A549 (cell line): ENCODE measurements around the gene MOB1A. TPM values are rescaled to one million over a fixed set of nuclear protein-coding genes. Genes with fewer than 3 reads are reported as not detected.
A peak's percentile ranks its signal among the peaks of the same experiment; 100 is the strongest.

Experiments used
- CBX8 ChIP-seq: fragments of 200-600 bp; sonication (generic); IDR thresholded peaks from 2 replicates; pipeline ENCODE4 v1.6.1; 2016
- CHD4 ChIP-seq: fragments of 200-600 bp; sonication (generic); IDR thresholded peaks from 2 replicates; pipeline ENCODE4 v1.6.1; 2016; ENCODE audit warnings: antibody characterized with exemption, mild to moderate bottlenecking, borderline replicate concordance
- EHMT2 ChIP-seq: fragments of 200-600 bp; sonication (generic); IDR thresholded peaks from 2 replicates; pipeline ENCODE4 v1.6.1; 2016; ENCODE audit warnings: antibody characterized with exemption, low read depth, mild to moderate bottlenecking, moderate library complexity
- FOSB ChIP-seq: fragments of 250-450 bp; sonication (Bioruptor Pico); IDR thresholded peaks from 2 replicates; pipeline ENCODE4 v1.5.0; 2020; ENCODE audit warnings: mild to moderate bottlenecking, moderate library complexity
- FOXS1 ChIP-seq: fragments of 250-450 bp; sonication (Bioruptor Pico); IDR thresholded peaks from 2 replicates; pipeline ENCODE4 v1.5.0; 2020; ENCODE audit warnings: mild to moderate bottlenecking, moderate library complexity
- GATA3 ChIP-seq: IDR thresholded peaks from 2 replicates; pipeline ENCODE4 v1.6.1; 2012; ENCODE audit warnings: borderline replicate concordance
- HDAC2 ChIP-seq: fragments of 200-600 bp; sonication (generic); IDR thresholded peaks from 2 replicates; pipeline ENCODE4 v1.6.1; 2016
- HOXB13 ChIP-seq: fragments of 250-450 bp; sonication (Bioruptor Pico); IDR thresholded peaks from 2 replicates; pipeline ENCODE4 v1.5.0; 2020; ENCODE audit warnings: low read depth, mild to moderate bottlenecking, moderate library complexity
- HOXB5 ChIP-seq: fragments of 250-450 bp; sonication (Bioruptor Pico); IDR thresholded peaks from 2 replicates; pipeline ENCODE4 v1.5.0; 2020; ENCODE audit warnings: mild to moderate bottlenecking, moderate library complexity
- JUNB ChIP-seq: fragments of >200 bp; sonication (Bioruptor Twin); formaldehyde crosslinking; IDR thresholded peaks from 2 replicates; pipeline ENCODE4 v1.6.1; 2016
- KDM1A ChIP-seq: fragments of 200-600 bp; sonication (generic); IDR thresholded peaks from 2 replicates; pipeline ENCODE4 v1.6.1; 2016; ENCODE audit warnings: low read depth, mild to moderate bottlenecking
- MAFK ChIP-seq: fragments of 450-650 bp; IDR thresholded peaks from 2 replicates; pipeline ENCODE4 v1.6.1; 2014; ENCODE audit not compliant: partially characterized antibody
- MAZ ChIP-seq: fragments of 150-350 bp; IDR thresholded peaks from 2 replicates; pipeline ENCODE4 v1.6.1; 2014; ENCODE audit warnings: antibody characterized with exemption, low read depth, low read length, borderline replicate concordance
- NPAS2 ChIP-seq: fragments of 250-450 bp; sonication (Bioruptor Pico); IDR thresholded peaks from 2 replicates; pipeline ENCODE4 v1.8.0; 2022; ENCODE audit warnings: mild to moderate bottlenecking, moderate library complexity, borderline replicate concordance
- PHF8 ChIP-seq: fragments of 200-600 bp; sonication (generic); IDR thresholded peaks from 2 replicates; pipeline ENCODE4 v1.6.1; 2016; ENCODE audit warnings: low read depth, mild to moderate bottlenecking, antibody characterized with exemption, moderate library complexity, borderline replicate concordance
- POLR2AphosphoS2 ChIP-seq: conservative IDR thresholded peaks from 2 replicates; pipeline ENCODE4 v1.6.1; 2012; ENCODE audit warnings: low read length, improper control_type of control experiment, inconsistent platforms
- RAD21 ChIP-seq, 2 experiments: fragments of >200 bp in 1 of 2; sonication (Bioruptor Twin) in 1 of 2; formaldehyde crosslinking in 1 of 2; IDR thresholded peaks in 1 of 2; conservative IDR thresholded peaks in 1 of 2; 2 replicates in 1 of 2; 3 replicates in 1 of 2; pipeline ENCODE4 v1.6.1; 2012 to 2018; ENCODE audit warnings: inconsistent platforms in 1 of 2
- RCOR1 ChIP-seq: fragments of 150-350 bp; IDR thresholded peaks from 2 replicates; pipeline ENCODE4 v1.6.1; 2014; ENCODE audit warnings: antibody characterized with exemption, low read length, low read depth
- RFX5 ChIP-seq: fragments of 450-650 bp; IDR thresholded peaks from 2 replicates; pipeline ENCODE4 v1.7.1; 2014; ENCODE audit warnings: antibody characterized with exemption, mild to moderate bottlenecking, moderate library complexity
- SREBF2 ChIP-seq: fragments of 450-650 bp; IDR thresholded peaks from 2 replicates; pipeline ENCODE4 v1.6.1; 2014; ENCODE audit warnings: mild to moderate bottlenecking, moderate library complexity
- TFCP2L1 ChIP-seq: fragments of 250-450 bp; sonication (Bioruptor Pico); IDR thresholded peaks from 2 replicates; pipeline ENCODE4 v1.5.0; 2021; ENCODE audit warnings: mild to moderate bottlenecking
- ZFP36 ChIP-seq: fragments of 450-650 bp; IDR thresholded peaks from 2 replicates; pipeline ENCODE4 v1.6.1; 2014; ENCODE audit warnings: borderline replicate concordance; ENCODE audit not compliant: partially characterized antibody
- polyA plus RNA-seq, 4 experiments: library from polyadenylated mRNA; depleted of rRNA in 3 of 4; stranded (reverse); fragments of >200 nt; fragmentation: RNase III in 1 of 4; extraction: RNeasy Plus Mini Kit Qiagen cat#74134 plus additional on column Dnase treatment in 1 of 4; gene quantifications; 2 replicates in 3 of 4; 3 replicates in 1 of 4; pipeline ENCODE4 v1.2.3, GENCODE V29; 2011 to 2017
- TF ChIP-seq, protein P1 (sequence below): fragments of 450-650 bp; IDR thresholded peaks from 2 replicates; pipeline ENCODE4 v1.6.1; 2014; ENCODE audit warnings: antibody characterized with exemption
- TF ChIP-seq, protein P2 (sequence below): fragments of 200-600 bp; sonication (generic); IDR thresholded peaks from 2 replicates; pipeline ENCODE4 v1.6.1; 2016; ENCODE audit warnings: antibody characterized with exemption, mild to moderate bottlenecking, moderate library complexity
- TF ChIP-seq, protein P3 (sequence below): IDR thresholded peaks from 2 replicates; pipeline ENCODE4 v1.6.1; 2012

Gene MOB1A
- polyA plus RNA-seq, 2 of the 4 experiments (the other 2 are of a cell fraction): 72.6 to 108 TPM

DNA sequence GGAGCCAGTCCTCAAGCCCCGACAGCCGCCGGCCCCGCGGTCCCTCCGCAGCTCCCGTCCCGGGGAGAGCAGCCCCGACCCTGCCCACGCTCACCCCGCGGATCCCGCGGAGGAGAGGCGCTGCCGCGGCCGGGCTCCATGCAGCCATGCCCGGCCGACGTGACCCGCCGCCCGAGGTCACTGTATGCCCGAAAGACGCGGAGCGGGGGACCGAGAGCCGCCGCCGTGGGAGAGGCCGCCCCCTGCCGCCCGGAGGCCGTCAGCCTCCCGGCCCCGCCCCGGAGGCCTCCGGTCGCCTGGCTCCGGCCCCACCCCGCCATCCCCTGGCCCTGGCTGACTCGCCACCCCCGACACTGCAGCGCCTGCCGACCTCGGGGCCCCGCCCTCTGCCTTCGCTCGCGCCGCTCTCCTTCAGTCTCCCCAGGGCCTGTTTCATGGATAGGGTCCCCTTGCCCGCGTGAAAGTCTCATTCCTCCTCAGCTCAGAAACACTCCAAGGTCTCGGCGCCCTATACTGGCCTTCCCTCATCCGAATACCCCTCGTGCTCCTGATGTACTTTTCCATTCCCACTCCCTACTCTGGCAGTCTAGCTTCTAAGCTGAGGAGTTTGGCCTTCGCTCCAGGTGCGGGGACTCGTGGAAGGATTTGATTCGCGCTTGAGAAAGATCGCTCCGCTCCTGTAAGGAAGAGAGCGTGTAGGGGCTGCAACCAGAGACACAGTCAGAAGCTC is 30.8 kb downstream of the MOB1A start, which contains the start of gene BOLA3 (continued):
- TF ChIP-seq, protein P1, sequence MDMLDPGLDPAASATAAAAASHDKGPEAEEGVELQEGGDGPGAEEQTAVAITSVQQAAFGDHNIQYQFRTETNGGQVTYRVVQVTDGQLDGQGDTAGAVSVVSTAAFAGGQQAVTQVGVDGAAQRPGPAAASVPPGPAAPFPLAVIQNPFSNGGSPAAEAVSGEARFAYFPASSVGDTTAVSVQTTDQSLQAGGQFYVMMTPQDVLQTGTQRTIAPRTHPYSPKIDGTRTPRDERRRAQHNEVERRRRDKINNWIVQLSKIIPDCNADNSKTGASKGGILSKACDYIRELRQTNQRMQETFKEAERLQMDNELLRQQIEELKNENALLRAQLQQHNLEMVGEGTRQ: no peak
- TF ChIP-seq POLR2AphosphoS2: no peak
- TF ChIP-seq CBX8: no peak
- no peak for TF ChIP-seq SREBF2
- no peak for TF ChIP-seq JUNB
- peak; percentile 34 to 64; a peak in 4 of 5 replicates for TF ChIP-seq RAD21 (conservative IDR thresholded peaks at IDR 0.05 in 1 of 2, IDR thresholded peaks at IDR 0.05 in 1 of 2)
- TF ChIP-seq, protein P2, sequence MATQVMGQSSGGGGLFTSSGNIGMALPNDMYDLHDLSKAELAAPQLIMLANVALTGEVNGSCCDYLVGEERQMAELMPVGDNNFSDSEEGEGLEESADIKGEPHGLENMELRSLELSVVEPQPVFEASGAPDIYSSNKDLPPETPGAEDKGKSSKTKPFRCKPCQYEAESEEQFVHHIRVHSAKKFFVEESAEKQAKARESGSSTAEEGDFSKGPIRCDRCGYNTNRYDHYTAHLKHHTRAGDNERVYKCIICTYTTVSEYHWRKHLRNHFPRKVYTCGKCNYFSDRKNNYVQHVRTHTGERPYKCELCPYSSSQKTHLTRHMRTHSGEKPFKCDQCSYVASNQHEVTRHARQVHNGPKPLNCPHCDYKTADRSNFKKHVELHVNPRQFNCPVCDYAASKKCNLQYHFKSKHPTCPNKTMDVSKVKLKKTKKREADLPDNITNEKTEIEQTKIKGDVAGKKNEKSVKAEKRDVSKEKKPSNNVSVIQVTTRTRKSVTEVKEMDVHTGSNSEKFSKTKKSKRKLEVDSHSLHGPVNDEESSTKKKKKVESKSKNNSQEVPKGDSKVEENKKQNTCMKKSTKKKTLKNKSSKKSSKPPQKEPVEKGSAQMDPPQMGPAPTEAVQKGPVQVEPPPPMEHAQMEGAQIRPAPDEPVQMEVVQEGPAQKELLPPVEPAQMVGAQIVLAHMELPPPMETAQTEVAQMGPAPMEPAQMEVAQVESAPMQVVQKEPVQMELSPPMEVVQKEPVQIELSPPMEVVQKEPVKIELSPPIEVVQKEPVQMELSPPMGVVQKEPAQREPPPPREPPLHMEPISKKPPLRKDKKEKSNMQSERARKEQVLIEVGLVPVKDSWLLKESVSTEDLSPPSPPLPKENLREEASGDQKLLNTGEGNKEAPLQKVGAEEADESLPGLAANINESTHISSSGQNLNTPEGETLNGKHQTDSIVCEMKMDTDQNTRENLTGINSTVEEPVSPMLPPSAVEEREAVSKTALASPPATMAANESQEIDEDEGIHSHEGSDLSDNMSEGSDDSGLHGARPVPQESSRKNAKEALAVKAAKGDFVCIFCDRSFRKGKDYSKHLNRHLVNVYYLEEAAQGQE: no peak
- TF ChIP-seq MAZ: no peak
- TF ChIP-seq HOXB13 (CRISPR knock-in tag): no peak
- TF ChIP-seq RCOR1: no peak
- no peak for TF ChIP-seq EHMT2
- TF ChIP-seq MAFK: no peak
- no peak for TF ChIP-seq ZFP36
- no peak for TF ChIP-seq FOSB (CRISPR knock-in tag)
- no peak for TF ChIP-seq NPAS2 (CRISPR knock-in tag)
- TF ChIP-seq HDAC2: no peak
- TF ChIP-seq, protein P3, sequence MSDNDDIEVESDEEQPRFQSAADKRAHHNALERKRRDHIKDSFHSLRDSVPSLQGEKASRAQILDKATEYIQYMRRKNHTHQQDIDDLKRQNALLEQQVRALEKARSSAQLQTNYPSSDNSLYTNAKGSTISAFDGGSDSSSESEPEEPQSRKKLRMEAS: peak; percentile 87
- TF ChIP-seq FOXS1 (CRISPR knock-in tag): no peak
- TF ChIP-seq TFCP2L1: no peak
- TF ChIP-seq HOXB5: no peak
- TF ChIP-seq PHF8: peak; percentile 89
- TF ChIP-seq KDM1A: no peak
- no peak for TF ChIP-seq CHD4
- no peak for TF ChIP-seq GATA3
- no peak for TF ChIP-seq RFX5
